Endothelial cell (in vitro differentiated cells): ENCODE results near the gene ZBTB20. TPM values are rescaled to one million over a fixed set of nuclear protein-coding genes. Genes with fewer than 3 reads are reported as not detected.

ENCODE experiments used
- DNase-seq: peaks from one replicate; pipeline ENCODE4 v3.0.0; 2021; ENCODE audit warnings: low spot score
- H3K27ac Mint-ChIP-seq: one replicate; pipeline ENCODE4 v1.8.0; 2021; ENCODE audit warnings: mixed read lengths, inconsistent platforms; ENCODE audit not compliant: unreplicated experiment
- H3K27me3 Mint-ChIP-seq: one replicate; pipeline ENCODE4 v1.8.0; 2021; ENCODE audit warnings: mild to moderate bottlenecking, moderate library complexity, mixed read lengths, inconsistent platforms; ENCODE audit not compliant: unreplicated experiment
- H3K36me3 Mint-ChIP-seq: one replicate; pipeline ENCODE4 v1.8.0; 2021; ENCODE audit warnings: mild to moderate bottlenecking, low read depth, mixed read lengths, inconsistent platforms; ENCODE audit not compliant: unreplicated experiment
- H3K4me1 Mint-ChIP-seq: one replicate; pipeline ENCODE4 v1.8.0; 2021; ENCODE audit warnings: mild to moderate bottlenecking, mixed read lengths, inconsistent platforms; ENCODE audit not compliant: unreplicated experiment
- H3K4me3 Mint-ChIP-seq: one replicate; pipeline ENCODE4 v1.8.0; 2021; ENCODE audit warnings: mild to moderate bottlenecking, mixed read lengths, inconsistent platforms; ENCODE audit not compliant: unreplicated experiment
- H3K9me3 Mint-ChIP-seq: one replicate; pipeline ENCODE4 v1.8.0; 2021; ENCODE audit warnings: mixed read lengths, inconsistent platforms; ENCODE audit not compliant: unreplicated experiment
- total RNA-seq: library from RNA; stranded (reverse); fragmentation: NEBNext Ultra II Directional; extraction: Animal tissue kit (Norgen Biotek cat#: 25700); gene quantifications from one replicate; pipeline ENCODE4 v1.2.1, GENCODE V29; 2021; ENCODE audit not compliant: unreplicated experiment
- TF ChIP-seq, protein P1 (sequence below): fragments of 200-600 bp; sonication (generic); IDR thresholded peaks from one replicate; pipeline ENCODE4 v1.5.0; 2021; ENCODE audit warnings: antibody characterized with exemption; ENCODE audit not compliant: unreplicated experiment

The ZBTB20 gene
- total RNA-seq, 1 donor from 2014 or later: 4.2 TPM

DNA sequence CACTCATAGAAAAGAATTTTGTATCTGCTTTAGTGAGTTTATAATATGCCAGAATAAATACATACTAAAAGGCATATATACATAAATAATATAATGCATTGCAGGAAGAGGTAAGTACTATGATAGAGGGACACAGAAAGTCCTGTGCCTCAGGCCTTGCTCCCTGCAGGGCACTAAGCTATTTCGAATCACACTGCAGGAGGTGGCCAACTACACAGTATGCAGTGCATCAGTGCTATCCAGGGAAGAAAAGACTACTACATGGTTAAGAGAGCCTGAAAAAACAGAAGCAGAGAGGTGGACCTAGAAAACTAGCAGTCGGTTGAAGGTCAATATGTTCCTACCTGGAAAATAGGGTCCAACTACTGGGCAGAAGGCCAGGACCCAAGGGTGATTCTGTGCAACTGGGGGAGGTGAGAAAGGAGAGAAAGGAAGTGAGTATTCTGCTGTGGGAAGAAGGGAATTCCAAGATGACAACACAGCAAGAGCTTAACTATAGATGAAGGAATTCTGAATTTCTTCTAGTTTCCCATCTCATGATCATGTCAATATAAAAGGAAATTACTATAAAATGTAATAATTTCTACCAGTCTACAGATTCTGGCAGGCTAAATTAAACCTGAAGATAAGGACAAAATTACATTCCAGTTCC lies 218.0 kb downstream of the ZBTB20 start:
- no peak overlapping the region for H3K4me3 Mint-ChIP-seq
- no peak for DNase-seq
- peaks cover 3% of the 10 kb centered on the region for H3K27me3 Mint-ChIP-seq
- H3K36me3 Mint-ChIP-seq: no peaks in the 10 kb centered on the region
- TF ChIP-seq, protein P1, sequence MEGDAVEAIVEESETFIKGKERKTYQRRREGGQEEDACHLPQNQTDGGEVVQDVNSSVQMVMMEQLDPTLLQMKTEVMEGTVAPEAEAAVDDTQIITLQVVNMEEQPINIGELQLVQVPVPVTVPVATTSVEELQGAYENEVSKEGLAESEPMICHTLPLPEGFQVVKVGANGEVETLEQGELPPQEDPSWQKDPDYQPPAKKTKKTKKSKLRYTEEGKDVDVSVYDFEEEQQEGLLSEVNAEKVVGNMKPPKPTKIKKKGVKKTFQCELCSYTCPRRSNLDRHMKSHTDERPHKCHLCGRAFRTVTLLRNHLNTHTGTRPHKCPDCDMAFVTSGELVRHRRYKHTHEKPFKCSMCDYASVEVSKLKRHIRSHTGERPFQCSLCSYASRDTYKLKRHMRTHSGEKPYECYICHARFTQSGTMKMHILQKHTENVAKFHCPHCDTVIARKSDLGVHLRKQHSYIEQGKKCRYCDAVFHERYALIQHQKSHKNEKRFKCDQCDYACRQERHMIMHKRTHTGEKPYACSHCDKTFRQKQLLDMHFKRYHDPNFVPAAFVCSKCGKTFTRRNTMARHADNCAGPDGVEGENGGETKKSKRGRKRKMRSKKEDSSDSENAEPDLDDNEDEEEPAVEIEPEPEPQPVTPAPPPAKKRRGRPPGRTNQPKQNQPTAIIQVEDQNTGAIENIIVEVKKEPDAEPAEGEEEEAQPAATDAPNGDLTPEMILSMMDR: no peak
- H3K9me3 Mint-ChIP-seq: no peaks in the 10 kb centered on the region
- no peak overlapping the region for H3K27ac Mint-ChIP-seq
- peaks cover 5% of the 10 kb centered on the region for H3K4me1 Mint-ChIP-seq

DNA sequence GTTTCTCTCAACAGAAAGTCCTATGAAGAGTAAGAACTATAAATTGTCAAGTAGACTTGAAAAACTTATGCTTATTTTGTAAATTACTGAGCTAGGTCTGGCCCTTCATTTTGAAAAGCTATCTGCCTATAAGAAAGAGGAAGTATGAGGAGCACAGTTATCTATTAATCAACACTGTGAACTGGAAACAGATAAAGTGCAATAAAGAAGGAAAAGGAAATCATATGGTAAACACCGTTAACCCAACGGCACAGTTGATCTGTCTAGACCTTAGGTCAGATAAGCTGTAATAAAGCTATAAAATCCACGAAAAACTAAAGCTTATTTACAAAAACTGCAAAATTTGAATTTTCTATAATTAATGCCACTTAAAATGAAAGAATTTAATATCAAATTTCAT lies 242.5 kb downstream of the ZBTB20 start:
- DNase-seq: no peak
- no peaks in the 10 kb centered on the region for H3K9me3 Mint-ChIP-seq
- TF ChIP-seq, protein P1: no peak

DNA sequence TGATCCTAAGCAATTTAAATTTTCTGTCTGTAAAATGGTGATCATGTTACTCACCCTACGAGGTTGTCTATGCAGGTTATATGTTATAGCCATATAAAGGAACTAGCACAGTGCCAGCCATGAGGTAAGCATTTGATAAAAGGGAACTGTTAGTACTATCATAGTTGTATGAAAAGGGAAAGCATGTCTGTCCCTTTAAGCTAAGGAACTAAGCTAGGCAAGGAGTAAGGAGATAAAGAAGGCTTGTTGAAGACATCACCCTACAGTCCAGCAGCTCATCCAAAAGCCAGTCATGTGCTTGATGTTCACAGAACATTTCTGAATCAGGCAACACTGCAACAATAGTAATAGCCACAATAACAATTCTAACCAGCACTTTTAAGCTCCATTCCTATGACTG lies 243.9 kb downstream of the ZBTB20 start:
- DNase-seq: no peak
- no peaks in the 10 kb centered on the region for H3K9me3 Mint-ChIP-seq
- peaks cover 2% of the 10 kb centered on the region for H3K27me3 Mint-ChIP-seq
- H3K27ac Mint-ChIP-seq: no peak overlapping the region
- no peaks in the 10 kb centered on the region for H3K36me3 Mint-ChIP-seq
- peaks cover 19% of the 10 kb centered on the region for H3K4me1 Mint-ChIP-seq
- TF ChIP-seq, protein P1: no peak
- H3K4me3 Mint-ChIP-seq: no peak overlapping the region

More for the DNA sequence above, 242.5 kb downstream of the ZBTB20 start:
- Mint-ChIP-seq H3K27ac (peak overlapping the region; percentile 58), H3K4me3 (no peak overlapping the region), H3K4me1 (peaks cover 19% of the 10 kb centered on the region), H3K27me3 (peaks cover 2% of the 10 kb centered on the region), H3K36me3 (no peaks in the 10 kb centered on the region)

DNA sequence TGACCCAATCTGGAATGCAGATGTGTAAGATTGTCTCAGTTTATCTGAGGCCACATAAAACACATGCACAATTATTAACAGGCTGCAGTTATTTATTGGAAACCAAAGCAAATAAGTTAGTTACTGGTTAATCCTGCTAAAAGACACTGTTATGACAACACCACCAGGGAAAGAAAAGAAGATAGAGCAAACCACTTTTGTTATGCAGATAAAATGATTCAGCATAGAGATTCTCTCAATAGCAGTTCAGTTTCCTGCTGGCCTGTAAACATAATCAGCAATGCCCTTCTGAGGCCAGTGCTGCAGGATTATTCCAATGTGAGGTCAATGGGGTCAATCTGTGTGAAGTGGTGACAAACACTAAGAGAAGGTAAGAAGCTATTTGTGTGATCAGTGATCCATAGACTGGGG lies 244.4 kb downstream of the ZBTB20 start:
- peaks cover under 1% of the 10 kb centered on the region for H3K27me3 Mint-ChIP-seq
- no peak for DNase-seq
- no peak overlapping the region for H3K4me3 Mint-ChIP-seq
- H3K4me1 Mint-ChIP-seq: peaks cover 19% of the 10 kb centered on the region
- no peaks in the 10 kb centered on the region for H3K9me3 Mint-ChIP-seq
- no peaks in the 10 kb centered on the region for H3K36me3 Mint-ChIP-seq
- TF ChIP-seq, protein P1: no peak
- H3K27ac Mint-ChIP-seq: no peak overlapping the region

DNA sequence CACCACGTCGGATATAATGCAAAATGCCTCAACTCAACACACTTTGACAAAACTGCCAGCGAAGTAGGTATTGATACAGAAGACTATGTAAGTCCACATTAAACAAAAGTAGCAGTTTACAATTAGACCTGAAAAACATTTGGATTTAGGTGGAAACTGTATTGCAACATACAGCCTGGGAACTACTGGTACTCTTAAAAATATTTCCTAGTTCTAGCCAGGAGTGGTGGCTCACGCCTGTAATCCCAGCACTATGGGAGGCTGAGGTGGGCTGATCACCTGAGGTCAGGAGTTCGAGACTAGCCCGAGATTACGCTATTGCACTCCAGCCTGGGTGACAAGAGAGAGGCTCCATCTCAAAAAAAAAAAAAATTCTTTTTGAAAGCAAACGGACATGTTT lies 246.2 kb downstream of the ZBTB20 start:
- H3K4me1 Mint-ChIP-seq: peaks cover 19% of the 10 kb centered on the region
- H3K9me3 Mint-ChIP-seq: no peaks in the 10 kb centered on the region
- H3K27ac Mint-ChIP-seq: no peak overlapping the region
- no peaks in the 10 kb centered on the region for H3K27me3 Mint-ChIP-seq
- no peak overlapping the region for H3K4me3 Mint-ChIP-seq
- no peak for DNase-seq
- TF ChIP-seq, protein P1: no peak
- no peaks in the 10 kb centered on the region for H3K36me3 Mint-ChIP-seq
